HG02588 (cell line): ENCODE data around the gene VEZF1.
A peak's percentile ranks its signal among the peaks of the same experiment; 100 is the strongest.

Experiments used
- ATAC-seq: cut with Tn5 transposase; IDR thresholded peaks from one replicate; pipeline ENCODE4 v1.9.1; 2021; ENCODE audit warnings: mild to moderate bottlenecking, moderate library complexity; ENCODE audit not compliant: unreplicated experiment

The VEZF1 gene

DNA sequence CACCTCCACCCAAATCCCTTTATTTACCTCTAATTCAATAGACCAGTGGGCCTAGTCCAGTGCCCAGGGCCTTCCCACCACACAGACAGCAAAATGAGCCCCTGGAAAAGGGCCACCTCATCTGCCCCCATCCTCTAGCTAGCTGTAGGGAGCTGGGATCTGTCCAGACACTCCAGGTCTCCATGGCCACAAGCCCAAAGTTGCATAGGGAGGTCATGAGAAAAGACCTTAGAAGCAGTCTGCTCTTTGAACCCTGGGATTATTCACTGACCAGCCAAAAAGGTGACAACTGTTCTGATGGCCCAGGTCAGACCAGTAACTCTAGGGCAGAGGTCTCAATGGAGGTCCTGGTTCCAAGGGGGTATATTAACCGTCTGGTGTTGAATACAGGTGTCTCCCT lies 34.8 kb downstream of the VEZF1 start:
- ATAC-seq: no peak

DNA sequence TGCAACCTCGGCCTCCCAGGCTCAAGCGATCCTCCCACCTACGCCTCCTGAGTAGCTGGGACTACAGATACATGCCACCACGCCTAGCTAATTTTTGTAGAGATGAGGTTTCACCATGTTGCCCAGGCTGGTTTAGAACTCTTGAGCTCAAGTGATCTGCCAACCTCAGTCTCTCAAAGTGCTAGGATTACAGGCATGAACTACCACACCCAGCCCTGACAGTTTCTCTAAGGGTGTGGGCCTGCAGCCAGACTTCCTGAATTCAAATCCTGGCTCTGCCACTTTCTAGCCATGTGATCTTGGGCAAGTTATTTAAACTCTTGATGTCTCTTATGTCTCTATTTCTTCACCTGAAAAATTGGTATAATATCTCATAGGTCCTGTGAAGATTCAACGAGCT lies 38.4 kb downstream of the VEZF1 start:
- ATAC-seq: no peak

DNA sequence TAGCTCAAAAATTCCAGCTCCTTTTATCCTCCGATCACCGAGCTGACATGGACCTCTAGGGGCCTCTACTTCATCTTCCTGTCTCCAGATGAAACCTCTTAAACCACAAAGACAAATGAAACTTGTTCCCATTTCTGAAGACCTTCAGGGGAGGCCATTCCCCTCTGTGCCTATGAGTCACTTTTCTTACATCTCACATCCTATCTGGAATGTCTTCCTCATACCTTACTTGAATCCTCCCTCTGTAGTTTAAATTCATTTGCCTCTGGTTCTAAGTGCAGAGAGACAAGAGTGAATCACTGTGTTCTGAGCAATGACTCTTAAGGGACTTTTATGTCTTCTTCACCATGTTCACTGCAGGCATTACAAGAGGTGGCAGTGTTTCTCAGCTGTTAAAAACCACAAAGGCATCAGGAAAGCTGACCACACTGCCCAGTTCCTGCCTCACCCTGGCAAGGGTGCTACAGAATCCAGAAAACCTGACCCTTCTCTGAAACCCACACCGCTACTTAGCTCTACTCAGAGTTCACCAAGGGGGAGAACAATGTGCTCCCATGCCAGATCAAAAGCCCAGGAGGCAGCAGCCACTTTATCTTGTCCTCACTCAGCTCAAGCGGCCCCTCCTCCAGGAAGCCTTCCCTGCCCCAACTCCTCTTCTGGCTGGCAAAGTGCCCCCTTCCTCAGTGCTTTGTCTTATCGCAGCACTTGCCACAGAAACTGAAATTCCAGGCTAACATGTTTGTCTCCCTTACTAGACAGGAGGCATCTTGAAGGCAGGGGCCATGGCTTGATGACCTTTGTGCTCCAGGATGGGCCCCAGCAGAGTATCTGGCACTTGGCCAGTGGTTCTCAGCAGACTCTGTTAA lies 39.3 kb downstream of the VEZF1 start:
- no peak for ATAC-seq

DNA sequence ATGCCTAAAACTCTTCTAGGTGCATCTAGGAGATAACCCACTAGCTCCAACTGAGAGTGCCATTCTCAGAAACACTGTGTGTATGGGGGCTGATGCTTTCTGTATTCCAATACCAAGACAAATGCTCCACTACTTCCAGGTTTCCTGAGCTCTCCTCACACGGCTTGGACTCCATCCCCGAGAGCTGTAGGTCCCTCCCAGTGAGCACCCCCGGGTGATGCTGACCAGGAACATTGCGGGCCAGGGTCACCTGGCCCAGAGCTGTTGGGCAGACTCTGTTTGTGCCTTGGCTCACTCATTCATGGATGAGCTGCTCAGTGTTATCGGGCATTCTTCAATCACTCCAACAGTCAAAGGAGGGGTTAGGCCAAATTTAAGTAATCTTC lies 39.9 kb downstream of the VEZF1 start:
- ATAC-seq: no peak

DNA sequence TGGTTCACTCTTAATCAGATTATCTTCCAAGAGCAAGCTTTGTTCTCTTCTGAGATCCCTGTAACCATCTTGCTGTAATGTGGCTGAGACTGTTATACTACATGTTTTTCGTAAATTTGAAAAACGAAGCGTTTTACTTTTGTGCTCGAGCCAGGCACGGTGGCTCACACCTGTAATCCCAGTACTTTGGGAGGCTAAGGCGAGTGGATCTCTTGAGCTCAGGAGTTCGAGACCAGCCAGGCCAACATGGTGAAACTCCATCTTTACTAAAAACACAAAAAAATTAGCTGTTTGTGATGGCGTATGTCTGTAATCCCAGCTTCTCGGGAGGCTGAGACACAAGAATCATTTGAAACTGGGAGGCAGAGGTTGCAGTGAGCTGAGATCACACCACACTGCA lies 40.7 kb downstream of the VEZF1 start:
- ATAC-seq: no peak

DNA sequence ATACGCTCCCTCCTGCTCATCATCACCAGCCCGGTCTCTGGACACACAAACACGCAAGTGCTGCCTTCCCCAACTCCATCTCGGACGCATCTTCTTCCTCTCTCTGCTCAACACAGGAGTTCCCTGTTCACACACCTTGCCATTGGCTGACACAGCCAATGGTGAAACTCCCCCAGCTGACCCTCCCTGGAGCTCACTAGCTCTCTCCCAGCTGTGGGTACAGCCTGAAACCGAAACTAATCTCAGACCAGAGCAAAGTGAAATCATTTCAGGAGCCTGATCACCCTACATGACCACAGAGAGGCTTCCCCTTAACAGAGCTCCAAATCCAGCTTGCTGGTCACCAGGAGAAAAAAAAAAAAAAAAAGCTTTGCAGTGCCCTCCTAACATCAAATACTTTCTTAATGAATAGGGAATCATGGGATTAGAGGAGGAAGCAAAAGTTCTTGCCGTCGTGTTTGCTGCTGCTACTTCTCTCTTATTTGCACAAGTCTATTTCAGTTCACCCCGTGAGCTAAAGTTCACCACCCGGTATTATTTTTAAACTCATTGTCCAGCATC lies 41.2 kb downstream of the VEZF1 start:
- ATAC-seq: peak; percentile 89

DNA sequence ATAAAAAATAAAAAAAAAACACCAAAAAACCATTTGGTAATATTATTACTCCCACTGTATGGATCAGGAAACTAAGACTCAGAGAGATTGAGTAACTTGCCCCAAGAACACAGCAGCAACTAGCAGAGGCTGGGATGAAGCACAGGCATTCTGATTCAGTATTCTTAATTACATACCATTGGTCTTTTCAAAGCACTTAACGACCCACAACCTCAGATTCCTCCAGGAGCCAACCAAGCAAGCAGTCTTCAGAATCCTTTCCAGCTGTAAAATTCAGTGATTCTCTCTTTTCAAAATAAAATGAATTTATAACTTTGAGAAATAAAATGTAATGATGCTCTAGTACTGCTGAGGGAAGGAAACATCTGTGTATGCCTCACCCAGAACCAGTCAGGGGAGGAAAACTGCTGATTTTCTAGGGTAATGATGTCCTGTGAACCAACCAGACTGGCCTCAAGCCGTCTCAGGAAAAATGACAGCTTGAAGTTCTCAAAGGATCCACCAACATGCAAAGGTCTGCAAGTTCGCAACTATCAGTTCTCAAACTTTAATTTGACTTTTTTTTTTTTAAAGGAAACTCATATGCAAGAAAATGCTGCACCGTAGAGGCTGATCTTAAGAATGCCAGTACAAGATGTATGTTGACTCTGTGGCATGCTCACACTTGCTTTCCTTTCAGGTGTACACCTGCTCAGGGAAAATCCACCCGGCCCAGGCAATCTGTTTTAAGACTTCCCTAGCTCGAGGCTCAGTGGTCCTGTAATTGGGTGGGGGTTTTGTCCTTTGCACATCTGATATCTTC lies 41.9 kb downstream of the VEZF1 start:
- ATAC-seq: peak; percentile 16

DNA sequence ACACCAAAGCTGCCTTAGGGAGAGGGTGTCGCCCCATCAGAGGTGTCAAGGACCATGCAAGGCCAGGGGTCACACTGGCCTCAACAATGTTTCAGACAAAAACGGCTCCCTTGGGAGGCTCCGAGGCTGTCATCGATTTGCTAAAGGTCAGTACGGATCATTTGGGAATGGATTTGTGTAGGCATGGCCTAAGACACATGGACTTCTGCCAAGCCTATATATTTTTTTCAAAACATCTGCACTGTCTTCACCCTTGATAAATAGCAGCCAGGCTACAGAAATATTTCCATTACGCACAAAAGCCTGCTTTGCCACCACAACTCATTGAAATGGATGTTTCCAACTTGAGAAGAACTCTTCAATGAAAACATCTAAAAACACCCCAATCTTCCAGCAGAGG lies 43.1 kb downstream of the VEZF1 start:
- no peak for ATAC-seq

DNA sequence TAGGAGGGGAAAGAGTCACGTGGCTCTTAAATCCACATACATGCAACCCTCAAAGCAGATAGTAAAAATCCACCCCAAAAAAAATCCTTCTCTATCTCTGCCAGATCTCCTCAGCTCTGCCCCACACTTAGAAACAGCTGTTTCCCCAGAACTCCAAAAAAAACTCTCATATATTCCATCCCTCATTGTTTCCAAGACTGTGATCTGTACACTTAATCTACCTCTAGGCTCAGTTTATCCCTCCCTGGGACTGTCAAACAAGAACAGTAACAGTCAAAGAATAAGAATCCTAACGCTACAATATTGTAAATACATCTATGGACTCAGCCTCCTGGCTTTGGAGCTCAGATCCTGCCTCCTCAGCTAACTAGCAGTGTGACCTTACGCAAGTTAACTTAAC lies 44.4 kb downstream of the VEZF1 start:
- no peak for ATAC-seq

DNA sequence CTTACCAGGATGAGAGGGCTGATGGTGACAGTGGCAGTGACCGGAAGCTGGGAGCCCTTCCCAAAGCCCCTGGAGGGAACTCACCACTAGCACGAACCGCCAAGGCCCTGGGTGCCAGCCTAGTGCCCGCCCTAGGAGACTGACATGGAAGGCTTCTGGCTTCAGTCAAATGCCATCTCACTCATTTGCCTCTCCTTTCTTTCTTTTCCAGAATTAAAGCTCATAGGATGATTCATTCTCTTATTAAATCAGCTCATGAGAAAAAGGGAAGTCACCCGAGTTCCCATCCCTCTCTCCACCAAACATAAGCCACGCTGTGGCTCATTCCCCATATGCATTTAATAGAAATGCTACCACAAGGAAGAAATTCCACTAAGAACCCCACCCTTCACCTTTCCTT lies 44.9 kb downstream of the VEZF1 start:
- ATAC-seq: no peak

DNA sequence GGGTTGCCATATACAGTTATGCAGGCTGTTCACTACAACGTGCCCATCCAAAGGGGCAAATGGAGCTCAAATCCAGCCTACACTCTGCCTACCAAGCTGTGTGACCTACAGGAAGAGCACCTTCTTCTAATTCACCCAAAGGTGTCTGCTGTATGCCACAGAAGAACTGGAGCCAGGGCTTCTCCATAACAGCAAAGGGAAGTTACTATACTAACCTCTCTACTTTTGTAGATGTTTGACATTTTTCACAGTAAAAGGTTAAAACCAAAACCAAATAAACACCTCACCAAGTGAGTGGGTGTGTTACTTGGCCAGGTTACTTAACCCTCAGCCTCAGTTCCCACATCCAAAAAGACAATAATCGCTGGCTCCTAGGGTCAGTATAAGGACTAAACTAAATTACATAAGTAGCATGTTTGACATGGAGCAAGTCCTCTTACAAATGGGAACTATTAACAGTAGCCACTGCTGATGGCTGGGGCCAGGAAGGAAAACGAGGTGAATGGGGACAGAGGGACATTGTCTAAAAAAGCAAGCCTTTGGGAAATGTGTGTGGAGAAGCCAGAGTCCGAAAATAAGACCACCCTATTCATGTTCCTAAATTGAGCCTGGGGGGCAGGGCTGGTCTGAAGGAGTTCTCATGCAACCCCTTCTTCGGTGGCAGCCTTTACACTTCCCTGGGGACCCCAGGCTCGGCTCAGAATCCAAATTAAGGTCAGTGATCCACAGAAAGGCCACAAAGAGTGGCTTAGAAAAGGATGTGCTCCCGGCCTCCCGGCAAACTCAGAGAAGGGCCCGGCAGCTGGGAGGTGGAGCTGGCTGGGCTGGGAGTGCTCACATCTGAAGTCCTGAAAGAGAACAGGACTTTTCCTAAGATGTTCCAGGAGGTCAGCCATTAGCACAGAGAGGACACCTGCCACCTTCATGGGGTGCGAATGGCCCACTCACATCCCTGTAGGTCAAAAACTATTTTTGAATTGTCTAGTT lies 46.4 kb downstream of the VEZF1 start:
- ATAC-seq: no peak

DNA sequence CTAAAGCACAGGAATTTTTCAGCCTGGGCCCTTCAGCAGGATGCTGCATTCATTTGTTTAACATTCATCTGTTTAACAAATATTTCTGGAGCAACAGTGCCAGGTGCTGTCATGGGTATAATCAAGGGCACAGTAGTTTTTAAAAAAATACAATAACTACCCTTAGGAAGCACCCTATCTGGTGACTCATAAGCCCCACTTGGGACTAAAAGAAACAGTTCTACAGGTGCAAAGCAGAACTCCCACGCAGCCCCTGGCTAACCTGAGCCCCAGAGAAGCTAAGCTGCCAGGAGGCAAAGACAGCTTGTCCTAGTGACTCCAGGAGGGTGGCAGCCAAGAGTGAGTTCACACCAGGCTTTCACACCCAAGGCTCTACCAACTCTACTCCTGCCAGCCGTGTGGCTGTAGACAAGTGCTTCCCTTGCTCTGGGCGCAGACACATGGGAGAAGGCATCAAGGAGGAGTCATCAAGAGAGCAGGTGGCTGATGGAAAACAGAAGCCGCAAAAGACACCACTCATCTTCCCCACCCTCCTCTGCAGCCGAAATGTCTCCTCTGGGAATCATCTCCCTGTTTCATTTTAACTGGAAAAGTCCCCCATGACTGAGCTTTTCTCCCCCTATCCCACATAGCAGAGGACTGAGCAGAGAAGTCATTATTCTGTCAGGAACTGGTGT lies 47.3 kb downstream of the VEZF1 start:
- no peak for ATAC-seq

DNA sequence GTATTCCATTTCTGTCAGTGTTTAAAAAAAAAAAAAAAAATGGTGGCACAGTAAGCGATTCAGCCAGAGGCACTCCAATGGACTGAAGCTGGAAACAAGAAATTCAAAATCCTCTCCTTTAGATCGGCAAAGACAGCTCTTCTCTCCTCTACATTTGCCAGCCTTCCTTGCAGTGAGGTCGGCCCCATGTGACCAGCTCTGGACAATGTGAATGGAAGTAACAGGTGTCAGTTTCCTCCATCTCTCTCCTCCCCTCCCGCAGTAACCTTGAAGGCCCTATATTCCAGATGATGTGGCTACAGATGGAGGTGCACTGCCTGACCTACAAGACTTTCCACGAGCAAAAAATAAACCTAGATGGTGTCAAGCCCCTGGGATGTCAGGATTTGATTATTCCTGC lies 47.8 kb downstream of the VEZF1 start:
- no peak for ATAC-seq

DNA sequence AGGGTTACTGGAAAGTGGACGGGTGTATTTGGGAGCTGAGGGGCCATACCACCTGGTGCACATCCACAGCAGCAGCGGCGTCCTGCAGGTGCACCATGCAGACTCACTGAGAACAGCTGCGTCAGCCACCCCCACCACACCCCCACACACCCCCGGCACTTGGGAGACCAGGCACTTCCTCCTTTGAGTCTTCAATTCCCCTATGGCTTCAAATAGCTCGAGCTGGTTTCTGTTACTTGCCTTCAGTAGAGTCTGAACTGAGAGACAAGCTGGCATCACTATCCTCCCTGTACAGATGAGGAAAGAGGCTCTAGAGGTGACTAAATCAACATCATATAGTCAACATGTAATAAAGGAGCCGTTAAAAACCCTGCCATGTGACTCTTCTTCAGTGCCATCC lies 48.3 kb downstream of the VEZF1 start:
- peak; percentile 70 for ATAC-seq

DNA sequence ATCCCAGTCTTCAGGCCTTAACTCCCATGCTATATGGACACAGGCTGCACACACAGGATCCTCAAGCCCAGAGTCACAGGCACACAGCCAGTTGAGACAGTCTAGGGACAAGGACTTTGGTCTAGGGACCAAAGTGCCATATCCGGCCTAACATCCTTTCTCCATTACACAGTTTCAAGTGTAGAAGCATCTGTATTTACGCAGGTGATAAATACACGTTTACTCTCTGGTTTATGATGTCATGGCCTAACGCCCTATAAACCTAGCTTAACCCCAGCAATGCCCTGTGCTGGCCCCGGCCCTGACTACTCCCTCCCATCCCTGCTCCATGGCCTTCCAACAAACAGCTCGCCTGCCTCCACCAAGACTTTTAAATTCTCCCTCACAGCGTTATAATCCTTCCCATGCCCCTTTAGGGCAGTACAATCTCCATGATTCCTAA lies 50.0 kb downstream of the VEZF1 start:
- no peak for ATAC-seq

DNA sequence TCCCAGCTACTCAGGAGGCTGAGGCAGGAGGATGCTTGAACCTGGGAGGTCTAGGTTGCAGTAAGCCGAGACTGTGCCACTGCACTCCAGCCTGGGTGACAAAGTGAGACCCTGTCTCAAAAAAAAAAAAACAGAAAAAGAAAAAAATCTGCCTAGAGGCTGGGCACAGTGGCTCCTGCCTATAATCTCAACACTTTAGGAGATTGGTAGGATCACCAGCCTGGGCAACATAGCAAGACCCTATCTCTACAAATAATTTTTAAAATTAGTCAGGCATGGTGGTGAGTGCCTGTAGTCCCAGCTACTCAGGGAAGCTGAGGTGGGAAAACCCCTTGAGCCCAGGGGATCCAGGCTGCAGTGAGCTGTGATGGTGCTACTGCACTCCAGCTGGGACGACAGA lies 50.6 kb downstream of the VEZF1 start:
- no peak for ATAC-seq

DNA sequence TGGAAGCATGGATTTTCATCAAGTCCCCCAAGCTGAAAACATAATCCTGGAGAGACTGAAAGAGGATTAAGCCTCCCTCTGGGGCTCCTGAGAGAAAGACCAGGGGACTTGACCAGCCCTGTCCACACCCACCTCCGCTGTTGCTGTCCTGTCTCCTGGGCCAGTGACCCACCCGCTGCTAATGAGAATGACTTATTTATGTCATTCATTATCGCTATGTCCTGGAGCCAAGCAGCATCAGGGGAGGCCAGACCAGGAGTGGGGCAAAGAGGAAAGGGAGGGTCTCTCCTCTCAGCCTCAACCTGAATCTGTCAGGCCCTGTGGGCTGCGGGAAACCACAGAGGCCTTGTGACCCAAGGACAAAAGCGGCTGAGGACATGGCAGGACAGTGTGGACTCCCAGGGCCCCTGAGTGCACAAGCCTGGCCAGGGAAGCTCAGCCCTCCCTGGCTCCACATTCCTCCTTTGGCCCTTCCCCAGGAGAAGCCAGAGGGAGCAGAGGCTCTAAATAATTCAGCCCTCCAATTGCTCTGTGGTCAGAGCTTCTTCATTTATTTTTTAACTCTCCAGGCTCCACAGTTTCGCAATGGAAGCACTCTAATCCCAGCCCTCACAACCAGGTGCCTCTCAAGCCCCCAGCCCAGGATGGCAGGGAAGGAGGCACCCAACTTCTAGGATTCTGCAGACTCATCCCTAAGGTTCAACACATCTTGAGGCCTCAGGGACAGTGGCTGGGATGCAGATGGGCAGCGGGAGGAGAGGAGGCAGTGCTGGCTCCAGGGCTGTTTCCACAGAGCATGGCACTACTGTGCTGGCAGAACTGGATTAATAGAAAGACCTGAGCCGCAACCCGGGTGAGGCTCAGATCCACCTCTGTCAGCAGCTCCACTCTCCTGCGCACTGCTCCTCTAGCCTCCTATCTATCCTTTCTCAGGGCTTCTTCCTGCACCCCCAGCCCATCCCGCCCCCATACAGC lies 51.9 kb downstream of the VEZF1 start:
- ATAC-seq: no peak

DNA sequence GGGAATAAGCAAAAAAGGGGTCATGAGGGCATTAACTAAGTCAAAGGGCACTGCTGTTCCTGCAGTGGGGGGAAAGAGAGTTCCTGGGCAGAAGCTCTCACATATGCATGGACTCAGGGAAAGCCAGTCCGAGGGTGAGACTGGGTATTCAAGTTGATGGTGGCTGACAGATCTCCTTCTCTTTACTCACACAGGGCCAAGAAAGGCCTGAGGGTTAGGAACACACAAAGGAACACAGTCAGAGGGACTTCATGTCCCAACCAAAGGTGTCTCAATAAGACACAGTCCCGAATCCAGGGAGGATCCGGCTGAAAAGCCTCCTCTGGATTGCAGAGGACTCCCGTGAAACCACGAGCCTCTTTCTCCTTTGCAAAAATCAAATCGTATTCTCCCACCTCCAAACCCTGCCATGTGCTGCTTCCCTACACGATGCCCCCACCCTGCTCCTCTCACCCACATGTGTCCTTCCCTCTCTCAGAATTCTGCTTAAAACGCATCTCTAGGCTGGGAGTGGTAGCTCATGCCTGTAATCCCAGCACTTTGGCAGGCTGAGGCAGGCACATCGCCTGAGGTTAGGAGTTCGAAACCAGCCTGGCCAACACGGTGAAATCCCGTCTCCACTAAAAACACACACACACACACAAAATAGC lies 56.4 kb downstream of the VEZF1 start:
- ATAC-seq: no peak
